Endothelial cell of umbilical vein (primary cell): ENCODE measurements around the gene PDE4B. TPM values are rescaled to one million over a fixed set of nuclear protein-coding genes. Genes with fewer than 3 reads are reported as not detected.
A peak's percentile ranks its signal among the peaks of the same experiment; 100 is the strongest.

Experiments used
- BruUV-seq: library from RNA; stranded (reverse); fragments of 400-500 nt; replicated peaks from 2 replicates; lab custom pipeline; 2021; lab: Mats Ljungman, UMichigan
- CTCF ChIA-PET: fragments of 300-600, 350-600 bp; sonication (Branson Sonifier 250); formaldehyde crosslinking; loops from one replicate; lab custom pipeline; 2021; ENCODE audit warnings: antibody characterized with exemption, inconsistent platforms; lab: Charles Lee
- POLR2A ChIA-PET: fragments of 300-600, 350-600 bp; sonication (Branson Sonifier 250); formaldehyde crosslinking; loops from one replicate; lab custom pipeline; 2021; ENCODE audit warnings: antibody characterized with exemption, inconsistent platforms; lab: Charles Lee
- DNase-seq: peaks from one replicate; pipeline ENCODE4 v3.0.0-alpha.2; 2011; ENCODE audit warnings: low read depth, low spot score
- FAIRE-seq: peaks from 2 replicates; lab custom pipeline; 2011; peaks lifted over from hg19 to GRCh38; lab: Jason Lieb, UNC
- H2AFZ ChIP-seq: 2 replicates; pipeline ENCODE4 v1.6.0; 2012; ENCODE audit warnings: low read depth, low read length, control low read depth, inconsistent platforms
- H3K27ac ChIP-seq: 2 replicates; pipeline ENCODE4 v1.5.1; 2011; ENCODE audit warnings: low read depth, mild to moderate bottlenecking, control low read depth, low read length, moderate library complexity; ENCODE audit not compliant: insufficient read depth
- H3K27me3 ChIP-seq, 2 experiments: 2 replicates each; pipeline versions ENCODE4 v1.6.0 to v1.6.1; 2011; ENCODE audit warnings: low read length in 2 of 2, mixed read lengths in 1 of 2; ENCODE audit not compliant: control insufficient read depth in 2 of 2, insufficient read depth in 2 of 2
- H3K36me3 ChIP-seq, 2 experiments: 2 replicates in 1 of 2; 3 replicates in 1 of 2; pipeline ENCODE4 v1.5.1; 2011; ENCODE audit warnings: low read length in 2 of 2, mild to moderate bottlenecking in 1 of 2, moderate library complexity in 1 of 2; ENCODE audit not compliant: control insufficient read depth in 2 of 2, insufficient read depth in 2 of 2; ENCODE audit errors: extremely low read depth in 1 of 2
- H3K4me1 ChIP-seq: 3 replicates; pipeline ENCODE4 v1.5.1; 2011; ENCODE audit warnings: mild to moderate bottlenecking, low read length; ENCODE audit not compliant: control insufficient read depth, insufficient read depth; ENCODE audit errors: extremely low read depth
- H3K4me2 ChIP-seq: 2 replicates; pipeline ENCODE4 v1.6.1; 2011; ENCODE audit warnings: low read length, control low read depth, mixed read lengths; ENCODE audit not compliant: insufficient read depth
- H3K4me3 ChIP-seq, 3 experiments: fragments of 200-600 bp in 1 of 3; sonication (generic), shearing (Covaris generic) in 1 of 3; replicated peaks in 1 of 3; 2 replicates each; pipeline ENCODE4 v1.5.1; 2011 to 2016; ENCODE audit warnings: control low read depth in 3 of 3, low read length in 3 of 3, mild to moderate bottlenecking in 2 of 3, inconsistent platforms in 1 of 3, low read depth in 1 of 3, moderate library complexity in 1 of 3; ENCODE audit not compliant: insufficient read depth in 1 of 3
- H3K79me2 ChIP-seq: 2 replicates; pipeline ENCODE4 v1.6.0; 2012; ENCODE audit warnings: low read length, inconsistent platforms; ENCODE audit not compliant: control insufficient read depth, insufficient read depth
- H3K9ac ChIP-seq: replicated peaks from 2 replicates; pipeline ENCODE3; 2011; ENCODE audit warnings: low read length, control low read depth; ENCODE audit not compliant: insufficient read depth; ENCODE audit errors: extremely low read depth
- H3K9me1 ChIP-seq: replicated peaks from 3 replicates; pipeline ENCODE4 v1.6.0; 2011; ENCODE audit warnings: mild to moderate bottlenecking, low read length; ENCODE audit not compliant: control insufficient read depth, insufficient read depth; ENCODE audit errors: extremely low read depth
- H3K9me3 ChIP-seq: replicated peaks from 2 replicates; pipeline ENCODE4 v1.5.1; 2012; ENCODE audit warnings: low read length, inconsistent platforms; ENCODE audit not compliant: control insufficient read depth, insufficient read depth
- H4K20me1 ChIP-seq: replicated peaks from 2 replicates; pipeline ENCODE3; 2011; ENCODE audit warnings: mild to moderate bottlenecking, low read length; ENCODE audit not compliant: control insufficient read depth, insufficient read depth; ENCODE audit errors: extremely low read depth
- EZH2 ChIP-seq: IDR thresholded peaks from 2 replicates; pipeline ENCODE4 v1.6.1; 2012; ENCODE audit warnings: borderline replicate concordance, low read depth, mild to moderate bottlenecking, moderate library complexity, low read length, inconsistent platforms; ENCODE audit not compliant: severe bottlenecking
- FOS ChIP-seq: IDR thresholded peaks from 2 replicates; pipeline ENCODE4 v1.6.1; 2011; ENCODE audit warnings: mild to moderate bottlenecking, low read length, moderate library complexity, borderline replicate concordance; ENCODE audit not compliant: insufficient read depth
- GATA2 ChIP-seq: IDR thresholded peaks from 2 replicates; pipeline ENCODE4 v1.7.0; 2011; ENCODE audit warnings: low read depth, mild to moderate bottlenecking, moderate library complexity, mixed read lengths, low read length; ENCODE audit not compliant: insufficient read length, insufficient read depth
- JUN ChIP-seq: IDR thresholded peaks from 2 replicates; pipeline ENCODE4 v1.6.1; 2011; ENCODE audit warnings: borderline replicate concordance, low read depth; ENCODE audit not compliant: insufficient read length, insufficient read depth
- MYC ChIP-seq: IDR thresholded peaks from one replicate; pipeline ENCODE4 v1.6.1; 2011; ENCODE audit warnings: mild to moderate bottlenecking, low read depth, low read length
- POLR2A ChIP-seq: IDR thresholded peaks from 2 replicates; pipeline ENCODE4 v1.6.1; 2012; ENCODE audit warnings: low read depth, mild to moderate bottlenecking, control low read depth, low read length
- POLR2AphosphoS5 ChIP-seq: IDR thresholded peaks from 2 replicates; pipeline ENCODE4 v1.6.1; 2012; ENCODE audit warnings: low read depth, mild to moderate bottlenecking, control low read depth, low read length, moderate library complexity; ENCODE audit not compliant: insufficient read depth
- dilution Hi-C: fragments of 300-500 bp; cut with MboI; formaldehyde crosslinking; loops from one replicate; pipeline ENCODE4 v1.15.0; 2019; ENCODE audit warnings: low sequenced_read_pairs; ENCODE audit not compliant: extremely low pct_ligation_motif_present
- intact Hi-C: fragments of 100-400 bp; cut with micrococcal nuclease; formaldehyde crosslinking; loops from one replicate; pipeline ENCODE4 v1.10.0; 2022
- polyA plus RNA-seq, 4 experiments: library from polyadenylated mRNA; depleted of rRNA in 3 of 4; stranded (reverse) in 3 of 4; unstranded in 1 of 4; fragments of >200 nt; gene quantifications; 2 replicates each; pipeline versions ENCODE4 v1.2.1 to v1.2.3, GENCODE V29; 2011 to 2012; ENCODE audit warnings: missing spikeins in 1 of 4
- total RNA-seq: library from RNA; stranded (reverse); gene quantifications from 2 replicates; pipeline ENCODE4 v1.2.3, GENCODE V29; 2021
- TF ChIP-seq, protein P1 (sequence below): IDR thresholded peaks from 2 replicates; pipeline ENCODE4 v1.6.1; 2011; ENCODE audit not compliant: insufficient read depth, insufficient read length
- TF ChIP-seq, protein P2 (sequence below), 2 donors: IDR thresholded peaks; 1 replicate in 1 of 2; 2 replicates in 1 of 2; pipeline ENCODE4 v1.5.1; 2011; ENCODE audit warnings: low read length in 2 of 2, mild to moderate bottlenecking in 2 of 2, moderate library complexity in 2 of 2, control low read depth in 1 of 2, inconsistent platforms in 1 of 2, low read depth in 1 of 2; ENCODE audit not compliant: insufficient read depth in 1 of 2; ENCODE audit errors: extremely low read depth in 1 of 2

The PDE4B gene
- total and polyA plus RNA-seq, 2 donors (not counting 3 experiments of a cell fraction or from before 2014, with no cell fraction given), result 63.5 to 69.8 TPM

DNA sequence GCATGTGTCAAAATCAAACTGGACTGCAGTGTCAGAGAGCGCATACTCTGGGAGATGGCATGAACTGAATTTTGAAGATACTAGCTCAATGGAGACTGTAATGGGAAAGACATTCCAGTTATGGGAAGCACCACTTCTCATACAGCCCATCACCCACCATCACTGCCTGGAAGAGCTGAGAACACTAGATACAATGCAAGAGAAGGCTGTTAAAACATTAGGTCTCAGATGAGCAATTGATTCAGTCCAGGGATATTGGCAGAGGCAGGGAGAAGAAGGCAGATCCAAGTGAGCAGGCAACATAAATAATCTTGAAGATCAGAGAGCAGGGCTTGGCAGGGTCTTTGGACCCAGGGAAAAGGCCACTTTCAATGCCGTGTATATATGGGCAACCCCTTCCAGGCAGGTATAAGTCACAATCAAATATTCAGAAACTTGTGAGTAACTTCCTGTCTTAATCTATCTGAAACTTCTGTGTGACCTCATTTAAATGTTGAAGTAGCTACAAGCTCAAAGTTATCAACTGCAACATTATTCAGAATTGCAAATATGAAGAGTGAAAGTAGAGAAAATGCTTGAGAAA is 450.9 kb downstream of the PDE4B start:
- DNase-seq, result peak; percentile 40
- Histone ChIP-seq H3K79me2 (no peaks in the 10 kb centered on the region), H3K36me3 (no peaks in the 10 kb centered on the region), H3K27me3 (no peaks in the 10 kb centered on the region), H3K9me1 (no peaks in the 10 kb centered on the region), H3K4me2 (peak overlapping the region; percentile 39), H3K27ac (peak overlapping the region; percentile 64), H3K9me3 (no peaks in the 10 kb centered on the region), H3K4me3 (no peak overlapping the region), H3K4me1 (peaks cover 26% of the 10 kb centered on the region), H2AFZ (peak overlapping the region; percentile 7), H4K20me1 (no peaks in the 10 kb centered on the region), H3K9ac (no peak overlapping the region)
- POLR2A ChIA-PET, result no interaction called here
- dilution Hi-C loops (no loop called here), intact Hi-C loops (loop anchor here (2.0 to 5.0 kb wide), 4 partner anchors 261 to 1181 kb away; no protein-coding TSS in a partner anchor)
- no TSS peak for BruUV-seq
- CTCF ChIA-PET, result interaction anchor here (0.8 to 5.3 kb wide), 21 partner anchors 8 to 1028 kb away, joined by 3 to 116 read pairs (median 8); no protein-coding TSS in a partner anchor
- TF ChIP-seq MYC (no peak), POLR2AphosphoS5 (no peak), POLR2A (no peak), GATA2 (no peak), EZH2 (no peak), FOS (no peak), JUN (no peak)
- TF ChIP-seq, protein P1, sequence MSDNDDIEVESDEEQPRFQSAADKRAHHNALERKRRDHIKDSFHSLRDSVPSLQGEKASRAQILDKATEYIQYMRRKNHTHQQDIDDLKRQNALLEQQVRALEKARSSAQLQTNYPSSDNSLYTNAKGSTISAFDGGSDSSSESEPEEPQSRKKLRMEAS, result no peak
- TF ChIP-seq, protein P2, sequence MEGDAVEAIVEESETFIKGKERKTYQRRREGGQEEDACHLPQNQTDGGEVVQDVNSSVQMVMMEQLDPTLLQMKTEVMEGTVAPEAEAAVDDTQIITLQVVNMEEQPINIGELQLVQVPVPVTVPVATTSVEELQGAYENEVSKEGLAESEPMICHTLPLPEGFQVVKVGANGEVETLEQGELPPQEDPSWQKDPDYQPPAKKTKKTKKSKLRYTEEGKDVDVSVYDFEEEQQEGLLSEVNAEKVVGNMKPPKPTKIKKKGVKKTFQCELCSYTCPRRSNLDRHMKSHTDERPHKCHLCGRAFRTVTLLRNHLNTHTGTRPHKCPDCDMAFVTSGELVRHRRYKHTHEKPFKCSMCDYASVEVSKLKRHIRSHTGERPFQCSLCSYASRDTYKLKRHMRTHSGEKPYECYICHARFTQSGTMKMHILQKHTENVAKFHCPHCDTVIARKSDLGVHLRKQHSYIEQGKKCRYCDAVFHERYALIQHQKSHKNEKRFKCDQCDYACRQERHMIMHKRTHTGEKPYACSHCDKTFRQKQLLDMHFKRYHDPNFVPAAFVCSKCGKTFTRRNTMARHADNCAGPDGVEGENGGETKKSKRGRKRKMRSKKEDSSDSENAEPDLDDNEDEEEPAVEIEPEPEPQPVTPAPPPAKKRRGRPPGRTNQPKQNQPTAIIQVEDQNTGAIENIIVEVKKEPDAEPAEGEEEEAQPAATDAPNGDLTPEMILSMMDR (IDR thresholded peaks at IDR 0.05; ENCODE audit: extremely low read depth in 1 of 2, insufficient read depth in 1 of 2, low read depth in 1 of 2, low read length in 2 of 2), result no peak
- peak; percentile 84 for FAIRE-seq
